Activated naive CD4-positive, alpha-beta T cell treated with anti-CD3 and anti-CD28 coated beads, Interleukin-2, amount 50 U/mL, for 16 hours (primary cell): ENCODE data around the gene HAGH.
"Not testable (repeated sequence)": the region's sequence is repeated elsewhere in the genome, so short reads cannot be mapped to it uniquely, and the experiment has no call there.

ENCODE experiments used
- DNase-seq: peaks from one replicate; pipeline ENCODE4 v3.0.0-alpha.2; 2020

The HAGH gene

GRCh38 chr16:1809281-1809801, 17.3 kb downstream of the HAGH start:
- DNase-seq: no peak

GRCh38 chr16:1808691-1809090, 17.9 kb downstream of the HAGH start:
- DNase-seq: no peak

GRCh38 chr16:1807626-1808025, 19.0 kb downstream of the HAGH start:
- DNase-seq: no peak

- DNase-seq: no peak
These were observed 25.9 kb downstream of the HAGH start for GRCh38 chr16:1800701-1801100.

GRCh38 chr16:1799263-1799662, 27.4 kb downstream of the HAGH start:
- DNase-seq: not testable (repeated sequence)

GRCh38 chr16:1794908-1795666, 31.5 kb downstream of the HAGH start:
- no peak for DNase-seq

GRCh38 chr16:1794221-1794871, 32.3 kb downstream of the HAGH start:
- DNase-seq: peak; percentile 9

- DNase-seq: no peak
These were observed 32.9 kb downstream of the HAGH start, which contains the start of gene IGFALS for GRCh38 chr16:1793578-1794220. TSS of gene IGFALS (minus strand) at chr16:1793705. CDS start at chr16:1793652, 53 bp downstream.

- no peak for DNase-seq
These were observed 33.6 kb downstream of the HAGH start for GRCh38 chr16:1792836-1793577.

GRCh38 chr16:1791943-1792812, 34.4 kb downstream of the HAGH start:
- peak; percentile 9 for DNase-seq

GRCh38 chr16:1791256-1791942, 35.2 kb downstream of the HAGH start:
- DNase-seq: peak; percentile 9

GRCh38 chr16:1790611-1791255, 35.9 kb downstream of the HAGH start:
- DNase-seq: no peak

- no peak for DNase-seq
These were observed 36.4 kb downstream of the HAGH start for GRCh38 chr16:1790261-1790610.

GRCh38 chr16:1789643-1790045, 37.0 kb downstream of the HAGH start:
- DNase-seq: no peak

- no peak for DNase-seq
These were observed 37.9 kb downstream of the HAGH start for GRCh38 chr16:1788708-1789100.

GRCh38 chr16:1788095-1788707, 38.4 kb downstream of the HAGH start:
- no peak for DNase-seq

- DNase-seq: no peak
These were observed 39.1 kb downstream of the HAGH start for GRCh38 chr16:1787322-1788094.

GRCh38 chr16:1787056-1787321, 39.6 kb downstream of the HAGH start:
- DNase-seq: no peak

- no peak for DNase-seq
These were observed 40.2 kb downstream of the HAGH start for GRCh38 chr16:1786242-1787055.
